OCI-LY1 (cell line): ENCODE data around the gene LAIR2.

Experiments used
- CTCF ChIP-seq: fragments of 200-600 bp; sonication (generic), shearing (Covaris generic); IDR thresholded peaks from 2 replicates; pipeline ENCODE4 v1.5.1; 2017; ENCODE audit warnings: mild to moderate bottlenecking, antibody characterized with exemption, low read length, moderate library complexity, mixed read lengths
- EZH2 ChIP-seq: fragments of 200-600 bp; sonication (generic), shearing (Covaris generic); IDR thresholded peaks from 2 replicates; pipeline ENCODE4 v1.8.0; 2017; ENCODE audit warnings: borderline replicate concordance, mixed run types, mild to moderate bottlenecking, antibody characterized with exemption, low read length, moderate library complexity, mixed read lengths

GRCh38 chr19:54533476-54533875 is 30.8 kb downstream of the LAIR2 start:
- no peak for TF ChIP-seq CTCF
- TF ChIP-seq EZH2, result no peak
